GF-D8 (cell line): ENCODE results near the gene CYB5B.

Experiments used
- DNase-seq: peaks from one replicate; lab custom pipeline; 2025; lab: John Stamatoyannopoulos, UW

The CYB5B gene

DNA sequence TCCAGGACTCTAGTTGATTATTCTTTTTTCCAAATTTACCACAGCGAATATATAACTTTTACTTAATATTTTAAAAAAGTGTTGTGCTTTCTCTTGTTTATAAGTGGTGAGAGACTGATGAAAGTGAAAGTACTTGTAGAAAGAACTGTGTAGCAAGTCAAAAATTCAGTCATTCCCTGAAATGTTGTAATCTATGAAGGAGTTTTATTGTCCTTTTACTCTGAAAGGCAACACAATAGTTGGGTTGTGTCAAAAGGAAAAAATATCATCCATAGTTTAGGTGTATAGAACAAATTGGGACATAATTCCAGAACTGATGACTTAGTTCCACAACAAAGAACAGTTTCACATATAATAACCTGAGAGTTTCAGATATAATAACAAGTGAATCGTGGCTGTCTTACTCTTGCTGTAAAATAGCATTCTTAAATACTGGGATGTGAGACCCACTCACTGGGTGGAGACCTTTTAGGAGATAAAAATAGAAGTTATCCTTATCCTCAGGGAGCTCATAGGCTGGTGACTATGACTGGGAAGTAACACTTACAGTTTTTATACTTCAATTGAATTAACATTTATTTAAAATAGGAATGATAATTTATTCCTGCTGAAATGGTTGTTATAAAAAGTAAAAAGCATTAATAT lies 20.6 kb downstream of the CYB5B start:
- no peak for DNase-seq

DNA sequence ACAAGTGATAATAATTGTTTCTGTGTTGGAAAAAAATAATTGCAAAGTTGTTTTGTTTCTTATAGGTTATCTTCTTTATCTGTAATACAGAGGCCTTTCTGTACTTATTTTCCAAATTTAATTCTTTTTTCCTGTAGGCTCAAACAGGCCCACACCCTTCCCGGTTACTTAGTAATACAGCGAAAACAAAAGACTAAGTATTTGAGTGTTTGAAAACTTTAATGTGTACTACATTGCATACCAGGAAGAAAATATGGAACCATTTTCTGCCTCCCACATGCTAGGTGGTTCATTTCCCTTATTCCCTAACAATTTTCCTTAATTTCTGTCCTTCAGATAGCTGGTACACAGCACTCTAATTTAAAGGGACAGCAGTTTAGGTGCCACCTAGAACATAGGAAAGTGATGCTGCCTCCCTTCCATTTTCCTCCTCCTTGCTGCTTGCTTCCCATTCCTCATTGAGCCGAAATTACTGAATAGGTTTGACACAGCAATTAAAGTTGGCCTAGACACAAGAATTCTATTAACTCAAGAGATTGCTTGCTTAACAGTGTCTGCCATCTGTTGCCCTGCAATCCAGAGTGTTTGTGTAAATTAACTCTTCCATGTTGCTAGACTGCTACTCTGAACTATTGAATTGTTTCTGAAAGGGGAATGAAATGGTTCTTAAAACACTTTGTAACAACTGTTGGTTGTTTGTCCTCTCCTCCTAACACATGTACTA lies 24.2 kb downstream of the CYB5B start:
- DNase-seq = no peak

DNA sequence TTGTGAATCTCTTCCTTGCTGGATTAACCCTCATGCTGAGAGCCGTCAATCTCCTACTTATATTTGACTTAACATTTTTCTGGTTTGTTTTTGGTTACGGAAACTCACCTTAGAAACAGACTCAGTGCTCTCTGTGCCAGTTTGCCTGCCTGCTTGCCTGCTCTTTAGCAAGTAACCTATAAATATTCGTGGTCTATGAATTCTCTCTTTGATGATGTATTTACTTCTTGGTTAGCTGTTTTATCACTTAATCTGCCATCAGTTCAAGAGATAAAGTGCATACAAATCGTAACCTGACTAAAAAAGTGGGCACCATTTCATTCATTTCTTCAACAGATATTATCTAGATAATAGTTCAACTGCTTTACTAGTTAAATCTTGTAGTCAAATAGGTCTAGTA lies 26.7 kb downstream of the CYB5B start:
- DNase-seq = no peak

DNA sequence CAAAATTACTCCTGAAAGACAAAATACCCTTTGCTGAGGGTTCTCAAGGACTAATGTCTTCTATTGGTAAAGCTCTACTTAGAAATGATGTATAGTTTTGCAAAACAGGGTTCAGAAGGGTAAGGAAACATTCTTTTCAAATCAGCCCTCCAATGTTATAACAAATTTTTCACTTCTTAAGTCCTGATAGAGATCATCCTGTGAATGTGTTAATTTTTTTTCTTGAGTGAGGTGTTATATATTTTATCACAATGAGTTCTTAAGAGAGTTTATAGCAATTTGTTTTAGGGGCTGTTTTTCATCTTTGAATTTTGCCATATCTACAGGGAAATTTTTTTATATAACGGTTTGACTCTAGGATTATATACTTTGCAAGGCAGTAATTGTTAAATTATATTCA lies 29.5 kb downstream of the CYB5B start:
- no peak for DNase-seq

DNA sequence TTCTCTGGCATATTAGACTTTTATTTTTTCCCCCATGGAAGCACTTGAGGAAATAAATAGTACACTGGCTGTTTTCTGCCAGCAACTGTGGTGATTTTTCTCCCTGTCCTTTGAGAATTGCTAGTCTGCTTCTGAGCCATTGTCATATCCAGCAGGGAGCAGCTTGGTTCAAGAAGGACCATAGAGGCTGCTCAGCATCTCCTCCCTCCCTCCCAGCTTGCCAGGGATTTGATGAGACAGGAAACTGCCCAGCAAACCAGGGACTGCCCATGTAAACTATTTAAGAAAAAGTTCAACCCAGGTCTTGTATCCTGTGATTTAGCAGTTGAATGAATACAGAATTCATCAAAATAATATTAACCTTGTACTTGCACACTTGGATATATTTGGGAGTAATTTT lies 39.5 kb downstream of the CYB5B start:
- DNase-seq = no peak

DNA sequence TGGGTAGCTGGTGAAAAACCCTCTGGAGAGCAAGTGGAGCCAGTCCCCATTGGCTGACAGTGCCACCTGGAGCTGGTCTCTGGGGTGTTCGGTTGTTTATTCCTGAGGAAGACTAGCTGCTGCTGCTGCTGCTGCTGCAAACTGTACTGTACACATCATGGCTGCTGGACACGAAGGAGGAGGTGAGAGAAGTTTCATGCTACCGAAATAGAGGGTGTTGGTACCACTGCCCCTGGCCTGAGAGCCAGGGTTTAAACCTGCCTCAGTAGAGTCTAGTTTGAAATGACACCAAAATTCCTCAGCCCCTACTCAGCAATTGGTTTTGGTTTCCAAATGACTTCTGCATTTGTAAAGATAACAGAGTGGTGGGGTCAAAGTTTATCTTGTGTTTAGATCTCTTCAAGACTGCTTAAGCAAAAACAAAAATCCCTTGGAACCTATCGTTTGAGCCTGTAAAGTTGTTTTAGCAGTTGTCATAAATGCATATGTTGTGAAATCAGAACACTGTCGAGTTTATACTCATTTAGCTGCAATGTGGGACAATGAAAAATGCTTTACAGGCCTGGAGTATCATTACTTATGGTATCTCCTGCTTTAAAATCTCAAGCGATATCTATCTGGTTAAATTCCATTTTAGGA lies 40.8 kb downstream of the CYB5B start:
- DNase-seq = no peak

DNA sequence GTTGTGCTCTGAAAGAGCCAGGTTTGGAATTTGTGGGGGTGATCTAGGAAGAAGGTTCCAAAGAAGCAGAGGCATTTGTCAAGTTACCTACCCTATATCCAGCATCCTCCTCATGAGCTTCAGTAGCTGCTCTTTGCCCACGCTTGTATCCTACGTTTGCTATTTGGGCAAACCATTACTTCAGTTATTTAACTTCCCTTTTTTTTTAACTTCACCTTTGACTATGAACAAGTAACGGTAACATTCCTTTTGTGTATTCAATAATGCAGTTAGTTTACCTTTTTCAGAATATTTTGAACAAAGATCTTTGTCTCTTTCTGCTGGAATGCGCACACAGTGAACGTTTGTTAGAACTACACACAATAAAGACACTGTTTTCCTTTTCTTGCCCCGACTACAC lies 41.5 kb downstream of the CYB5B start:
- no peak for DNase-seq

DNA sequence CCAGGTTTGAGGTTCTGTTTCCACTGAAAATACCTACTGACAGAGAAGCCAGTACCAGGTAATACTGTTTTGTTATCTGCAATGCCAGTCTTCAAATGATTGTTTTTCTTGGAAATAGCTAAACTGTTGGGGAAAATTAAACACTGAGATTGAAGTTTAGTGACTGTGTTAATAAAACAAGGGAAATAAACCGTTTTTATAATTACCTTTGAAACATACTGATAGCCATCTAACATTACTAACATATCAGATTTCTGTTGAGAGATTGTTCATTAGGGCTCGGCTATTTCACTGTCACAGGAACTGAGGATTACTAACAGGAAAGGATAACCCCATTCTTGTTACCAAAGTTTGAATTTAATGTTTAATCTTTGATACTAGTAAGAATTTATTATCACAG lies 42.1 kb downstream of the CYB5B start:
- DNase-seq = no peak

DNA sequence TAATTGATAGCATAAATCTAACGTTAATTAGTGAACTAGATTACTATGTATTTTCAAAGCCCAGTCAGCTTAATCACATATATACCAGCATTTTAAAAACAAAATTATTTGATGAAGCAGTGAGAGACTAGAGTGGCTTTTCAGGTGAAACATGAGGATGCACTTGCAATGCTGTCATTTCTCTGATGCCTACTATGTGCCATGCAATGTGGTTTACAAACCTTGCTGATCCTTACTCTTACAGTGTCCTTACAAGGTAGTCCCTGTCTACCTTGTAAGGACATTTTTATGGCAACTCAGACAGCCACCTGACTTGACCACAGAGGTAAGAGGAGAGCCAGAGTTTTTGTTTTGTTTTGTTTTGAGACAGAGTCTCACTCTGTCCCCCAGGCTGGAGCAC lies 42.7 kb downstream of the CYB5B start:
- no peak for DNase-seq

DNA sequence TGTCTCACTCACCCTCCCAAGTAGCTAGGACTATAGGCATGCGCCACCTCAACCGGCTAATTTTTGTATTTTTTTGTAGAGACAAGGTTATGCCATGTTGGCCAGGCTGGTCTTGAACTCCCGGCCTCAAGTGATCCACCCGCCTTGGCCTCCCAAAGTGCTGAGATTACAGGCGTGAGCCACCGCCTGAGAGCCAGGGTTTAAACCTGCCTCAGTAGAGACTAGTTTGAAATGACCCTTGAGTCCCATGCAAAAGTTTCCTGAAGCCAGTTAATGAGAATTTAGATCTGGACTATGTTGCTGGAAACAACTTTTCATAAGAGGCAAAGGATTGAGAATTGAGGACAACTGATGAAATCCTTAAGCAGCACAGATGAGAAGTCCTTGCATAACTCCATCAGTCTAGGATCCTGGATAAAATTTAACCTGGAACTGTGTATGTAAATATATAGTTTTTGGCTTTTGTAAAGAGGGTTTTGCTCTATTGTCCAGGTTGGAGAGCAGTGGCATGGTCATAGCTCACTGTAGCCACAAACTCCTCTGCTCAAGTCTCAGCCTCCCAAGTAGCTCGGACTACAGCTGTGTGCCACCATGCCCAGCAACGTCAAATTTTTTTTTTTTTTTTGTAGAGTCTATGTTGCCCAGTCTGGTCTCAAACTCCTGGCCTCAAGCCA lies 43.2 kb downstream of the CYB5B start:
- DNase-seq = no peak

DNA sequence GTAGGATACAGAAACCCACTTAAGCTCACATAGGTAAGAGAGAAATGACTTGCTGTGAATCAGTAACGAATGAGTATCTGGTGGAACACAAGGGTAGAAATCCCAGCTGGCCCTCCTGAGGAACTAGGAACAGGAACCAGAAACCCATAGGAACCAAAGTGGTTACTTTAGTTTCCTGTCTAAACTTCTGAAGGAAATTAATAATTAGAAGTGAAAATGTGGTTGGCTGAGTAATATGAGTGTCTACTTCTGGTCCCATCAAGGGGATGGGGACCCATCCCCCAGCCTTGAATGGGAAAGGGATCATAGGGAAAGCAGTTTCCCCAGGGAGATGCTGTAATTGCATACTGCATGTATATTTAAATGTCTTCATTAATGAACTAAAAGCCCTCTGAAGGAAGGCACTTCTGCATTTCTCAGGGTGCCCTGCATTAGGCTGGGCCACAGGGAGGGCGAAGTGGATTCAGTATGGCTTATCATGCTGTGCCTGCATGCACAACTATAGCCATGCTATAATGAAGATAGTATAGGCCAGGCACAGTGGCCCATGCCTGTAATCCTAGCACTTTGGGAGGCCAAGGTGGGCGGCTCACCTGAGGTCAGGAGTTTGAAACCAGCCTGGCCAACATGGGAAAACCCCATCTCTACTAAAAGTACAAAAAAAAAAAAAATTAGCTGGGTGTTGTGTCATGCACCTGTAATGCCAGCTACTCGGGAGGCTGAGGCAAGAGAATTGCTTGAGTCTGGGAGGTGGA lies 45.6 kb downstream of the CYB5B start:
- DNase-seq = peak; percentile 65

DNA sequence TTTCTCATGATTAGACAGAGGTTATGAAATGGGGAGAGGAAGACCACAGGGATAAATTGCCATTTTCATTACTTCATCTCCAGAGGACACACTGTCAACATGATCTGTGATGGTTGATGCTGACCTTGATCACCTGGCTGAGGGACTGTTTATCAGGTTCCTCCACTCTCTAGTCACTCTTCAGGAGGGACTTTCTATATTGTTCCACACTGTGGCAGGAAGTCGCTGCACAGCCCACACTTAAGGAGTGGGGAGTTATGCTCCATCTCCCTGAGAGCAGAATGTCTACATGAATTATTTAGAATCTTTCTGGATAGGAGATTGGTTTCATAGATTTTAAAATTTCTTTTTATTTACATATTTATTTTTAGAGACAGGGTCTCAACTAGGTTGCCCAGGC lies 46.7 kb downstream of the CYB5B start:
- no peak for DNase-seq

DNA sequence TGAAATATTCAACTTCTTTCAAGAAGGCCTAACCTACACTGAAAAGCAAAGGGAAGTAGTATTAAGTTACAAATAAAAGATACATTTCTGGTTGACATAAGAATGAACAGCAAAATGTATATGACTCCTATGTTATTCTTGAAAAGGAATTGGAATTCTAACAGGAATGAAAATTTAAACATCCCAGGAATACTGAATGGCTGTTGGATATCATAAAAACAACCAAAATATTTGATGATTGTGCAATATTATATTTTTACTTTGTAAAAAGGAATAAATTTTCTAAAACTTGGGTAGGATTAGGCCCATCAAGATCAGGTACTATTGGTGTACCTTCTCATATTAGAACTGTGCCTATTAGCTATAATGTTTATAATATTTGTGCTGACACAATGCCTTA lies 50.0 kb downstream of the CYB5B start:
- no peak for DNase-seq

DNA sequence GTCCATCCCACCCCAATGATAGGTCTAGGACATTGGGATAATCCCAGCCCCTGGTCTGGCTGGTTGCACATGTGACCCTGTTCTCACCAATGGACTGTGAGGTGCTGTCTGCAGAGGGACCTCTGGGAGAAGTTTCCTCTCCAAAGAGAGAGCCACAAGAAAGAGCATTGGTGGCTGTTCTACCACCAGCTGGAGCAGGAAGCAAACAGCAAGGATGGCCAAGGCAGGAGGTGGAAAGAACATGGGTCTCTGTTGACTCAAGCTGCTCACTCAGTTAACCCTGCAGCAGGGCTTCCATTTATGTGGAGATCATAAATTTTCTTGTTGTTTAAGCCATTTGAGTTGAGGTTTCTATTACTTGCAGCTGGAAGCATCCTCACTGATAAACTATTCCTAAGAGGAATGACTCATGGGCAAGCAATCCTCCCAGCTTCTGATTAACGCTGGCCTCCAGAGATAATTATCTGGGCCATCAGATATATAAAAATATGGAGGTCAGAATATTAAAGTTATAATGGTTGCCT lies 52.6 kb downstream of the CYB5B start:
- DNase-seq = no peak

DNA sequence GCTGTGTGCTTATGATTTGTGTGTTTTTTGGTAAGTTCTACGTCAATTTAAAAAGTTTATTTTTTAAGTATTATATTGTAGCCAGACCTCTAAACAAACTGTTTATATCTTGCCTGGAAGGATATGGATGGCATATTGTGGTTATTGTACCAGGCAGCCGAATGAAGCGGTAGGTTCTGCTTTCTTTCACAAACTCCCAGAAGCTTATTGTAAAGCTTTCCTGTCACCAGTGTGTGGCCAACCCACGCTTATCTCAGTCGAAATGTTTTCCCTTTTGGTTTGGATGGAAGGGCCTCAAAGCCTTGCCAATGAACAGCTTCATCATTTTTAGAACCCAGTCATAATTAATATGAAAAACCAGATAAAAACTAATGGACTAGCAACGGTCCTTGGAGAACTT lies 53.1 kb downstream of the CYB5B start:
- peak; percentile 57 for DNase-seq

DNA sequence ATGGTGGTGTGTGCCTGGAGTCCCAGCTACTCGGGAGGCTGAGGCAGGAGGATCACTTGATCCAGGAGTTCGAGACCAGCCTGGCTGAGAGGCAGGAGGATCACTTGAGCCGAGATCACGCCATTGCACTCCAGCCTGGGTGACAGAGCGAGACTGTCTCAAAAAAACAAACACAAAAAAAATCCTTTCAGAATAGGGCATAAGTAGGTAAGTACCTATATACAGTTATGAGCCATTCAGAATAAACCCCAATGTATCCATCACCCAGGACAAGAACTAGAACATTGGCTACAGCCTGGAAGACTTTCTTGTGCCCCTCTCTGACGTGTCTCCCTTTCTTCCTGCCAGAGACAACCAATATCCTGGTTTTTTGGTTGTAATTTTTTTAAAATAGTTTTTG lies 54.3 kb downstream of the CYB5B start:
- DNase-seq = no peak

DNA sequence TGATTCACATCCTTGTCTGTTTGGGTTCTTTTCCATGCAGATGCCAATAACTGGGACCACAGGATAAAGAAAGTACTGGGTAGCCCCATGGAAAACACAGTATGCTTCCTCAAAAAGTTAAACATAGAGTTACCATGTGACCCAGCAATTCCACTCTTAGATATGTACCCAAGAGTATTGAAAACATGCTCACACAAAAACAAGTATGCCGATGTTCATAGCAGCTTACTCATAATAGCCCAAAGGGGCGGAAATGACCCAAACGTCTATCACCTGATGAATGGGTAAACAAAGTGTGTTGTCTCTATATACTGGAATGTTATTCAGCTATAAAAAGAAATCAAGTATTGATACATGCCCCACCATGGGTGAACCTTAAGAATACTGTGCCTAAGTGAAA lies 55.4 kb downstream of the CYB5B start:
- no peak for DNase-seq

DNA sequence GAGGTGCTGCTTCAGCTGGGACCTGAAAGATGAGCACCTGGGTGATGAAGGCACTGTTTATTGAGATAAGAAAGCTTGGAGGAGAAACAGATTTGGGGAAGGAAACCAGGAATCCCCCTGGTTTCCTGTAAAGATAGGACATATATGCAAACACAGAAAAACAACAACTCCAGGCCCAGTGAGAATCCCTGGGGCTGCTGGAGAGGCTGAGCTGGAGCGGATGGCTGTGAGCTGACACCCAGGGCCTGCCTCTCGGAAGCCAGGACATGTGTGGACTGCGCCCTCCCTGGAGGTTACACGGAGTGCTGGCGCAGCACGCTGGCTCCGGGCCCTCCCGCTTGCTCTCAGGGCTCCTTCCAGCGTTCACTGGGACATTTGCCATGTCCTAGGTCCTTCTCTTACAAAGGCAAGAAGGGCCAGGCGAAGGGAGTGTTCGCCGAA lies 57.5 kb downstream of the CYB5B start:
- no peak for DNase-seq

DNA sequence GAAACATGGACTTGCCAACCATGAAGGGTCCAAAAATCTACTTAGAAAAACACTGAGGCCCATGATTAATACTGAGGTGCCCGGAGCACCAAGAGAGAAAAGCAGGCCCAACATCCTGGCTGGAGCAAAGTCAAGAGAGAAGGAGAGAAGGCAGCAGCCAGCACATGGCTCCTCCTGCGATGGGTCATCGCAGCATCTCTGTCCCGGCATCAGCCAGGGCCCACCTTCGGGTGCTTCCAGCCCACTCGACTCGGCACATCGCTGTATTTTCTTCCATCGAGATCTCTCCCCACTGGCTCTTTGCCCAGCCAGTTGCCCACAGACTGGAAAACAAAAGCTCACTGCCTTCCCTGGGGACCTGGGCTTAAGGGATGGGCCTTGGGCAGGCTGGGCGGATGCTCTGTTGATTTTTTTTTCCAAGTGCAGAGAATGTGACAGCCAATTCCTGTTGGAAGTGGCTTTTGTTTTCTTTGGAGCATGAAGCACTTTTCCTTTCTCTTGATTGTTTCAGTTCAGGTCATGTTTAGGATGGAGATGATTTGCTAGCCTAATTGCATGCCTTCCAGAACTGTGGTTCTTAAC lies 58.1 kb downstream of the CYB5B start:
- no peak for DNase-seq

DNA sequence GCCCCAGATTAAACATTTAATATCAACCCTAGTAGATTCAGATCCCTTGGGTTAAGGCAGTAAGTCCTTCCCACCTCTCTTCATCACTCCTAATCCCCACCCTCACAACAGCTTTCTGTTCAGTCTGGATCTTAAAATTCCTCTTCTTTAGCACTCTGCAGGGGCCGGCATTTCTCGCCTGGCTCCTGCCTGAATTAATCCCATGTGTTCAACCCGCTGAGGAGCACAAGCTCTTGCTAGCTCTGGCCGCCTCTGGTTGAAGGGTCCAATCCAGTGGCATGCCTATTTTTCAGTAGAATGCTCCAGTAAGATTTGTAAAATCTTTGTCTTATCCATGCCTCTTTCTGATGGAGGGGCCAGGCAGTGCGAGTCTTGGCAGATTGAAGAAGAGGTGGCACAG lies 59.2 kb downstream of the CYB5B start:
- DNase-seq = no peak

DNA sequence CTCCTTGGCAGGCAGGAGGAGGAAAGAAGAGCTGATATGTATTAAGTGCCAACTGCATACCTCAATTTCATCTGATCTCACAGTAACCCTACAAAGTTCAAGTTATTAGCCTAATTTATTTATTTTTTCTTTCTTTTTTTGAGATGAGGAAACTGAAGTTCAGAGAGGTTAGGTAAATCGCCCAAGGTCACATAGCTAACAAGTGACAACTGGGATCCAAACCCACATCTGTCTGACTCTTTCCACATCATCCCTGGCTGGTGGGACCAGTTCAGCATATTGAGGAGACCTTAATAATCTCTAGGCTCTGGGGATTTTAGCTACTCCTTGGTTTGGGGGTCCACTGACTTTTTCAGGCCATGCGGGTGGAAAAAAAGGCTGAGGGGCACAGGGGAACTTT lies 60.9 kb downstream of the CYB5B start:
- no peak for DNase-seq

DNA sequence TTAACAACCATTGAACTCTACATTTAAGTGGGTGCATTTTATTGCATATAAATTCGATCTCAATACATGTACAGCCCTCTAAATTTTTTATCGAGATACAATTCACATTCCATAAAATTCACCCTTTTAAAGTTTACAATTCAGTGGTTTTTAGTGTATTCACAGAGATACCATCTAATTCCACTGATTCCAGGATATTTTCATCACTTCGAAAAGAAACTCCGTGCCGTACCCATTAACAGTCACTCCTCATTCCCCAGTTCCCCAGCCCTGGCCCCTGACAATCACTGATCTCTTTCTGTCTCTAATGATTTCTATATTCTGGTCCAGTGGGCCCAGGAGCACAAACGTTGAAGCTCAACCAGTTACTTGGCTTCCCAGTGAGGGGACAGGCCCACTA lies 61.4 kb downstream of the CYB5B start:
- DNase-seq = no peak
